GM12875 (cell line): ENCODE measurements around the gene HIPK2.

ENCODE experiments used
- H3K4me3 ChIP-seq: one replicate; pipeline ENCODE4 v1.5.1; 2011; ENCODE audit warnings: low read depth, low read length, control low read depth
- TF ChIP-seq, protein P1 (sequence below): IDR thresholded peaks from 2 replicates; pipeline ENCODE4 v1.5.1; 2011; ENCODE audit warnings: low read depth, mild to moderate bottlenecking, control low read depth, inconsistent platforms, low read length, moderate library complexity, borderline replicate concordance; ENCODE audit not compliant: insufficient read depth

Gene HIPK2

DNA sequence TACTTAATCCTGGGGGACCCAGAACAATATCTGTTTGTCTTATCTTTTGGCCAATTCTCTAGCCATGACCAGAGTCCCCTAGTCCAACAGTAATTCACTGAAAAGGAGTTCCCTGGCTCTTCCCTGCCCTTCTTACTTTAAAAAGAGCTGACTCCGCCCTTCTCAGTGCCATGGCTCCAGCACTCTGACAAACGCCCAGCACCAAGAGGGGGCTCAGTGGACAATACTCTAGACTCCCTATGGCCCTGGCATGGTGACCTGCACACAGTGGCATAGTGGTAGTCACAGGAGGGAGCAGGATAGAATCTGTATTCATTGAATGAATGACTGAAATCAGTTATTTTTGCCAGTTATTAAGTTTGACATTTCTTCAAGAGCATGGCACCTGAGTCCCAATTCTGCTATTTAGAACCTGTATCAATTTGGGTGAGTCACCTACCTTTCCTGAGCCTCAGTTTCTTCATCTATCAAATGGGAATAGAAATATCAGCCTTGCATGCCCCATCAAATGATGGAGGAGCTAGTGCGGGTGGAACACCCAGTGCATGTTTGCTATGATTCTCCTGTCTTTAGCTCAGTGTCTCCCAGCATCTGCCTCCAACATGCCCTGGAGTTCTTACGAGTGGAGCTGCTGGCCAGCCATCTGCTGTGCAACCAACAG, 184.9 kb downstream of the HIPK2 start:
- no peak overlapping the region for H3K4me3 ChIP-seq
- TF ChIP-seq, protein P1, sequence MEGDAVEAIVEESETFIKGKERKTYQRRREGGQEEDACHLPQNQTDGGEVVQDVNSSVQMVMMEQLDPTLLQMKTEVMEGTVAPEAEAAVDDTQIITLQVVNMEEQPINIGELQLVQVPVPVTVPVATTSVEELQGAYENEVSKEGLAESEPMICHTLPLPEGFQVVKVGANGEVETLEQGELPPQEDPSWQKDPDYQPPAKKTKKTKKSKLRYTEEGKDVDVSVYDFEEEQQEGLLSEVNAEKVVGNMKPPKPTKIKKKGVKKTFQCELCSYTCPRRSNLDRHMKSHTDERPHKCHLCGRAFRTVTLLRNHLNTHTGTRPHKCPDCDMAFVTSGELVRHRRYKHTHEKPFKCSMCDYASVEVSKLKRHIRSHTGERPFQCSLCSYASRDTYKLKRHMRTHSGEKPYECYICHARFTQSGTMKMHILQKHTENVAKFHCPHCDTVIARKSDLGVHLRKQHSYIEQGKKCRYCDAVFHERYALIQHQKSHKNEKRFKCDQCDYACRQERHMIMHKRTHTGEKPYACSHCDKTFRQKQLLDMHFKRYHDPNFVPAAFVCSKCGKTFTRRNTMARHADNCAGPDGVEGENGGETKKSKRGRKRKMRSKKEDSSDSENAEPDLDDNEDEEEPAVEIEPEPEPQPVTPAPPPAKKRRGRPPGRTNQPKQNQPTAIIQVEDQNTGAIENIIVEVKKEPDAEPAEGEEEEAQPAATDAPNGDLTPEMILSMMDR = no peak

DNA sequence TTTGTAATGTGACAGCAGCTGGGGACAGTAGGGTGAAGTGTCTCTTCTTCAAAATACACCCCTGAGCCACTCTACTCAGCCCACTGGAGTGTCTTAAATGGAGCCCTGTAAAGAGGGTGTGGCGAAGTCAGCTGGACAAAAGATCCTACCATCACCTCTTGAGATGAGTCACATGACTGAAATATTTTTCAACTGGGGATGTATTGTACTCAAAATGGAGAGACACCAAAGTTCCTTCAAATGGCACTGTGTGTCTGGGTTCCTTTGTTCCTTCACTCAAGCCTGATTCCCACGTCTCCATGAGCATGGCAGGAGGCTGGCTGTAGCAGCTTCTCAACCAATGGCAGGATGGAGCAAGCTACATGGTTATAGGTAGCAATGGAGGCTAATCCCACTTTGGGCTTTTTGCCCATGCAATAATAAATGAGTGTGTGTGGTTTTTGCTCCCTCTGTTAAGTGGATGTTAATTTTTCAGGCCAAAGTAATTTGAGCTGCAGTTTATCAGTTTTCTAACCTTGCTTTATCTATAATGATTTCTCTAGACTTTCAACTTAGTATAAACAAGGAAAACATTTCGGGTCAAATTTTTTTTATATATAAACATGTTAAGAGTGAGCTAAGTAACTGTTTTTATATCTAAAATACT, 186.1 kb downstream of the HIPK2 start:
- TF ChIP-seq, protein P1 = no peak
- no peak overlapping the region for H3K4me3 ChIP-seq

GRCh38 chr7:139589474-139589873, 188.3 kb downstream of the HIPK2 start:
- TF ChIP-seq, protein P1 = no peak
- H3K4me3 ChIP-seq = no peak overlapping the region

DNA sequence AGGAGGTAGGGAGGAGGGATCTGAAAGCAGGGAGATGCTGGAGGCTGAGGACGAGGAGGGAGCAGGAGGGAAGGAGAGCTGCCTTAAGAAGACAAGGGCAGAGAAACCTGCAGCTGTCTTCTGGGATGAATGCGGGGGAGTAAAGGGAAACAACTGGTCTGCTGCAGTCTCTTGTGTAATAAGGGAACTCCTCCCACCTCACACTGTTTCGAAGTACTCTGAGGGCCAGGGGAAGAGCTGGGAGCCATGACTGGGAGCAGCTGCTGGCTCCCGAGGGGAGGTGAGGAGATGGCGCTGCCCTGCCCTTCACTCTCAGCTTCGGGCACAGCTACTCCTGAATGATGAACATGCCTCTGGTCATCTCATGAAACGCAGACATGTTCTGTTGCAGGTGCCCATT, 189.2 kb downstream of the HIPK2 start:
- no peak overlapping the region for H3K4me3 ChIP-seq
- TF ChIP-seq, protein P1 = no peak

DNA sequence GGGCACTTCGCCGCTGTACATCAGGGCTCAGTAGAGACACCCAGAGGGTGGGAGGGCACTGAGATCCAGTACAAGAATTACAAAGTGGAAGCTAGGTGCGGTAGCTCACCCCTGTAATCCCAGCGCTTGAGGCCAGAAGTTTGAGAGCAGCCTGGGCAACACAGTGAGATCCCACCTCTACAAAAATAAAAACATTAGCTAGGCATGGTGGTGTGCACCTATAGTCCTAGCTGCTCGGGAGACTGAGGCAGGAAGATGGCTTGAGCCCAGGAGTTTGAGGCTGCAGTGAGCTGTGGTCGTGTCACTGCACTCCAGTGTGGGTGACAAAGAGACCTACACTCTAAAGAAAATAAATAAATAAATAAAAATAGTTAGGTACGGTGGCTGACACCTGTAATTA, 190.3 kb downstream of the HIPK2 start:
- TF ChIP-seq, protein P1 = no peak
- no peak overlapping the region for H3K4me3 ChIP-seq

DNA sequence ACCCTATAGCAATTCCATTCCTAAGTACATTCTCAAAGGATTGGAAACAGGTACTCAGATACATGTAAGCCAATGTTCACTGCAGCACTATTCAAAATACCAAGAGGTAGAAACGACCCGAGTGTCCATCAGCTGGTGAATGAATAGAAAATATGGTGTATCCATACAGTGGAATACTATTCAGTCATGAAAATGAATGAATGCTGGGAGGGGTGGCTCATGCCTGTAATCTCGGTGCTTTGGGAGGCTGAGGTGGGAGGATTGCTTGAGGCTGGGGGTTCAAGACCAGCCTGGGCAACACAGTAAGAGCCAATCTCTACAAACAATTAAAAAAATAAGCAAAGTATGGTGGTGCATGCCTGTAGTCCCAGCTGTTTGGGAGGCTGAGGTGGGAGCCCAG, 191.5 kb downstream of the HIPK2 start:
- TF ChIP-seq, protein P1 = no peak

GRCh38 chr7:139585042-139585441, 192.8 kb downstream of the HIPK2 start:
- TF ChIP-seq, protein P1 = no peak
- H3K4me3 ChIP-seq = no peak overlapping the region

More for the DNA sequence above, 191.5 kb downstream of the HIPK2 start:
- H3K4me3 ChIP-seq = no peak overlapping the region
